Erythroblast (primary cell): ENCODE measurements around the gene ZNF18.

Experiments used
- GATA1 ChIP-seq: IDR thresholded peaks from 2 replicates; pipeline ENCODE4 v1.6.1; 2011; ENCODE audit warnings: low read depth, mild to moderate bottlenecking, control low read depth, low read length, moderate library complexity
- POLR2A ChIP-seq: IDR thresholded peaks from 2 replicates; pipeline ENCODE4 v1.6.1; 2011; ENCODE audit warnings: mild to moderate bottlenecking, low read length

DNA sequence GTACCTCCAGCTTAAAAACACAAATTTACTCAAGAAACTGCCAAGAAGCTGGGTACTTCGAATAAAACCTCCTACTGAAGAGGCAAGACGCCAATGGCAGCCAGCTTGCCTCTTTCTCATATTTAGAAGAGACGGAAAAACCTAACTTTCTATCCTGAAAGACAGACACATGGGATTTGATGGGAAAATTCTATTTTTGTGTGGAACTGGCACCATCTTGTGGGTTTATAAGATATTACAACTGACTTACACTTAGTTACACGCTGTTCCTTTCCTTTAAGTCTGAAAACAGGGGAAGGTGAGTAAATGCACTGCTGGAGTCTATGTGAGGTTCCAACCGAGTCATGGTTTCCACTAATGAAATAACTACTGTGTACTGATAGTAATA lies 10.3 kb downstream of the ZNF18 start:
- TF ChIP-seq POLR2A (no peak), GATA1 (no peak)
